Keratinocyte (primary cell): ENCODE measurements around the gene MDK. TPM values are rescaled to one million over a fixed set of nuclear protein-coding genes. Genes with fewer than 3 reads are reported as not detected.

Source experiments
- DNase-seq: peaks from one replicate; pipeline ENCODE4 v3.0.0-alpha.2; 2011; ENCODE audit warnings: low read depth, missing footprints, low spot score
- FAIRE-seq: peaks from 2 replicates; lab custom pipeline; 2011; peaks lifted over from hg19 to GRCh38; lab: Jason Lieb, UNC
- H2AFZ ChIP-seq: 2 replicates; pipeline ENCODE4 v1.6.0; 2012; ENCODE audit warnings: low read length, control low read depth, inconsistent platforms; ENCODE audit not compliant: control insufficient read depth
- H3K27ac ChIP-seq: 2 replicates; pipeline ENCODE4 v1.5.1; 2011; ENCODE audit warnings: low read length; ENCODE audit not compliant: control insufficient read depth, insufficient read depth
- H3K27me3 ChIP-seq: 3 replicates; pipeline ENCODE4 v1.6.0; 2011; ENCODE audit warnings: low read length; ENCODE audit not compliant: control insufficient read depth, insufficient read depth; ENCODE audit errors: extremely low read depth
- H3K36me3 ChIP-seq, 2 experiments: 2 replicates in 1 of 2; 3 replicates in 1 of 2; pipeline ENCODE4 v1.5.1; 2011; ENCODE audit warnings: low read length in 2 of 2, mild to moderate bottlenecking in 1 of 2; ENCODE audit not compliant: control insufficient read depth in 2 of 2, insufficient read depth in 2 of 2; ENCODE audit errors: extremely low read depth in 1 of 2
- H3K4me1 ChIP-seq: 3 replicates; pipeline ENCODE4 v1.5.1; 2011; ENCODE audit warnings: low read length; ENCODE audit not compliant: control insufficient read depth, insufficient read depth; ENCODE audit errors: extremely low read depth
- H3K4me2 ChIP-seq: 3 replicates; pipeline ENCODE4 v1.6.0; 2011; ENCODE audit warnings: low read depth, low read length; ENCODE audit not compliant: control insufficient read depth, insufficient read depth; ENCODE audit errors: extremely low read depth
- H3K4me3 ChIP-seq, 3 experiments: fragments of 200-600 bp in 1 of 3; sonication (generic) in 1 of 3; 2 replicates in 2 of 3; 3 replicates in 1 of 3; pipeline ENCODE4 v1.5.1; 2011 to 2016; ENCODE audit warnings: low read length in 3 of 3, mild to moderate bottlenecking in 3 of 3, control low read depth in 2 of 3, inconsistent platforms in 1 of 3, low read depth in 1 of 3, mixed read lengths in 1 of 3, mixed run types in 1 of 3, moderate library complexity in 1 of 3; ENCODE audit not compliant: control insufficient read depth in 2 of 3, insufficient read depth in 2 of 3; ENCODE audit errors: extremely low read depth in 1 of 3
- H3K79me2 ChIP-seq: 2 replicates; pipeline ENCODE4 v1.6.0; 2012; ENCODE audit warnings: low read length; ENCODE audit not compliant: control insufficient read depth, insufficient read depth
- H3K9ac ChIP-seq: 3 replicates; pipeline ENCODE4 v1.6.0; 2011; ENCODE audit warnings: low read length; ENCODE audit not compliant: control insufficient read depth, insufficient read depth; ENCODE audit errors: extremely low read depth
- H3K9me1 ChIP-seq: 3 replicates; pipeline ENCODE4 v1.6.0; 2011; ENCODE audit warnings: low read length; ENCODE audit not compliant: control insufficient read depth, insufficient read depth; ENCODE audit errors: extremely low read depth
- H3K9me3 ChIP-seq: 2 replicates; pipeline ENCODE4 v1.5.1; 2012; ENCODE audit warnings: low read depth, low read length; ENCODE audit not compliant: control insufficient read depth
- H4K20me1 ChIP-seq: 3 replicates; pipeline ENCODE4 v1.6.0; 2011; ENCODE audit warnings: low read length; ENCODE audit not compliant: control insufficient read depth, insufficient read depth; ENCODE audit errors: extremely low read depth
- EZH2 ChIP-seq: IDR thresholded peaks from one replicate; pipeline ENCODE4 v1.6.1; 2012; ENCODE audit warnings: inconsistent platforms, mild to moderate bottlenecking, low read length, moderate library complexity
- dilution Hi-C: fragments of 300-500 bp; cut with MboI; formaldehyde crosslinking; loops from one replicate; pipeline ENCODE4 v1.7.0; 2020; ENCODE audit warnings: low sequenced_read_pairs; ENCODE audit not compliant: extremely low pct_ligation_motif_present
- polyA plus RNA-seq, 5 experiments: library from polyadenylated mRNA; depleted of rRNA in 3 of 5; stranded (reverse) in 3 of 5; stranded (forward) in 1 of 5; unstranded in 1 of 5; fragments of >200 nt; gene quantifications; 1 replicate in 1 of 5; 2 replicates in 3 of 5; 3 replicates in 1 of 5; pipeline versions ENCODE4 v1.2.1 to v1.2.3, GENCODE V29; 2011 to 2012; ENCODE audit warnings: missing spikeins in 2 of 5, low read depth in 1 of 5, low replicate concordance in 1 of 5
- TF ChIP-seq, protein P1 (sequence below), 3 experiments: IDR thresholded peaks in 1 of 3; conservative IDR thresholded peaks in 1 of 3; optimal IDR thresholded peaks in 1 of 3; 2 replicates in 2 of 3; 3 replicates in 1 of 3; pipeline versions ENCODE3 to v1.5.1; 2011; ENCODE audit warnings: low read length in 3 of 3, mild to moderate bottlenecking in 3 of 3, moderate library complexity in 2 of 3, control low read depth in 1 of 3, inconsistent platforms in 1 of 3; ENCODE audit not compliant: insufficient read depth in 2 of 3; ENCODE audit errors: extremely low read depth in 1 of 3

MDK gene
- polyA plus RNA-seq, 1 donor (not counting 4 experiments of a cell fraction or from before 2014, with no cell fraction given): 5.4 TPM

DNA sequence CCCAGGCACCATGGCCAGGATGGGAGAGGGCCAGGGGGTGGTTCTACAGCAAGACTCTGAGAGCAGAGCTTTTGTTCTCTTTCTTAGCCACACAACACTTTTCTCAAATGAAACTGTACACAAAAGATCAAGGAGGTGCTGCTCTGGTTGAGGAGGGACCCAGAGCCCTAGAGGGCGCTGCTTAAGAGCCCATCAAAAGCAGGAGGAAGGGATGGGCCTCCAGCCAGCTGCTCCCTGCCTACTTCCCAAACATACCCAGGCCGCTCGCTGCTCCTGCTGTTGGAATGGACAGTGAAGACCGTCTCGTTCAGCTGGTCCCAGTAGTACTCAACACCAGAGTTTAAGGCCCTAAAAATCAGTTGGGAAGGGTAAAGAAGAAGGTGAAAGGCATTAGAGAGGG is 28.6 kb downstream of the MDK start:
- Histone ChIP-seq H3K27me3 (no peaks in the 10 kb centered on the region), H3K79me2 (no peaks in the 10 kb centered on the region), H3K9ac (no peak overlapping the region), H4K20me1 (no peaks in the 10 kb centered on the region), H3K4me1 (no peaks in the 10 kb centered on the region), H3K4me3 (no peak overlapping the region), H3K4me2 (no peak overlapping the region), H2AFZ (no peak overlapping the region), H3K36me3 (peaks cover 9 to 36% of the 10 kb centered on the region in 2 experiments), H3K27ac (no peak overlapping the region), H3K9me3 (no peaks in the 10 kb centered on the region), H3K9me1 (no peaks in the 10 kb centered on the region)
- no peak for TF ChIP-seq EZH2
- TF ChIP-seq, protein P1, sequence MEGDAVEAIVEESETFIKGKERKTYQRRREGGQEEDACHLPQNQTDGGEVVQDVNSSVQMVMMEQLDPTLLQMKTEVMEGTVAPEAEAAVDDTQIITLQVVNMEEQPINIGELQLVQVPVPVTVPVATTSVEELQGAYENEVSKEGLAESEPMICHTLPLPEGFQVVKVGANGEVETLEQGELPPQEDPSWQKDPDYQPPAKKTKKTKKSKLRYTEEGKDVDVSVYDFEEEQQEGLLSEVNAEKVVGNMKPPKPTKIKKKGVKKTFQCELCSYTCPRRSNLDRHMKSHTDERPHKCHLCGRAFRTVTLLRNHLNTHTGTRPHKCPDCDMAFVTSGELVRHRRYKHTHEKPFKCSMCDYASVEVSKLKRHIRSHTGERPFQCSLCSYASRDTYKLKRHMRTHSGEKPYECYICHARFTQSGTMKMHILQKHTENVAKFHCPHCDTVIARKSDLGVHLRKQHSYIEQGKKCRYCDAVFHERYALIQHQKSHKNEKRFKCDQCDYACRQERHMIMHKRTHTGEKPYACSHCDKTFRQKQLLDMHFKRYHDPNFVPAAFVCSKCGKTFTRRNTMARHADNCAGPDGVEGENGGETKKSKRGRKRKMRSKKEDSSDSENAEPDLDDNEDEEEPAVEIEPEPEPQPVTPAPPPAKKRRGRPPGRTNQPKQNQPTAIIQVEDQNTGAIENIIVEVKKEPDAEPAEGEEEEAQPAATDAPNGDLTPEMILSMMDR (optimal IDR thresholded peaks at IDR 0.05 in 1 of 3, IDR thresholded peaks at IDR 0.05 in 1 of 3, conservative IDR thresholded peaks at IDR 0.05 in 1 of 3; ENCODE audit: extremely low read depth in 1 of 3, insufficient read depth in 2 of 3, low read length in 3 of 3): peak in 2 of 3 experiments; percentile 2 to 40
- dilution Hi-C loops: no loop called here
- DNase-seq (no peak), FAIRE-seq (no peak)

DNA sequence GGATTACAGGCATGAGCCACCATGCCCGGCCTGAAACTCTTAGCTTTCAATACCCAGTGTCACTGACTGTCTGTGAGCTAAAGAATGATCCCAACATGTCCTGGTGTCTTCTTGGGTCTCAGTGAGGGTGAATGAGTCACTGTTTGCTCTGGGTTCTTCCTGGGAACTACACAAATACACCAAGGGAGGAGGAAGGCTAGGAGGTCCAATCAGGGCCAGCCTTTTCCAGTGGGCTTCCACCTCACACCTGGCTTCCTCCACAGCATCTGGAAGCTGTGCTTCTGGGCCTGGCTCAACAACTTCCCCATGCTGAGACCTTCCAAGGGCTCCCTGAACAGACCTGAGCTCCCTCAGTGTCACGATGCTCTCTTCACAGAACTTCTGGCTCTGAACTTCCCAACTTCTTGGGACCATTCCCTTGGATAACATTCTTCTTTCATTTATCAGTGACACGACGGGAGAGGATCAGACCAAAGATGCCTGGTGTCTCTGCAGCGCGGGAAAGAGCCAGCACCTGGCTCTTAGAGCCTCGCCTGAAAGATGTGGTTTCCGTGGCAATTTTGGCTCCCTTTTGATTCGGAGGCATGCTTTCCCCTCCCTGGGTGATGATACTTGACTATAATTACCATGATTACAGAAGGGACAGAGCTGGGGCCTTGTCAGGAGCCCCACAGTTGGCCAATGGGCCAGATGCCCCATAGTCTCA is 32.4 kb downstream of the MDK start:
- Histone ChIP-seq H3K4me1 (no peaks in the 10 kb centered on the region), H3K9me3 (no peaks in the 10 kb centered on the region), H3K36me3 (peaks cover 12 to 29% of the 10 kb centered on the region in 2 experiments), H3K9ac (no peak overlapping the region), H3K79me2 (no peaks in the 10 kb centered on the region), H3K9me1 (no peaks in the 10 kb centered on the region), H3K4me3 (no peak overlapping the region), H4K20me1 (no peaks in the 10 kb centered on the region), H3K27ac (no peak overlapping the region), H3K27me3 (no peaks in the 10 kb centered on the region), H2AFZ (no peak overlapping the region), H3K4me2 (no peak overlapping the region)
- FAIRE-seq (no peak), DNase-seq (no peak)
- TF ChIP-seq, protein P1 (optimal IDR thresholded peaks at IDR 0.05 in 1 of 3, IDR thresholded peaks at IDR 0.05 in 1 of 3, conservative IDR thresholded peaks at IDR 0.05 in 1 of 3; ENCODE audit: extremely low read depth in 1 of 3, insufficient read depth in 2 of 3, low read length in 3 of 3): no peak
- TF ChIP-seq EZH2: no peak
- dilution Hi-C loops: no loop called here
